HepG2 (cell line): ENCODE results near the gene DOK1. TPM values are rescaled to one million over a fixed set of nuclear protein-coding genes. Genes with fewer than 3 reads are reported as not detected.

Experiments
- ATAC-seq: fragments of 200-7000 bp; cut with Tn5 transposase; 3 replicates; pipeline ENCODE4 v1.9.1; 2020; ENCODE audit warnings: mild to moderate bottlenecking, moderate library complexity
- BruUV-seq: library from RNA; stranded (reverse); fragments of 400-500 nt; replicated peaks from 2 replicates; lab custom pipeline; 2021; lab: Mats Ljungman, UMichigan
- CTCF ChIA-PET: fragments of 300-600 bp; formaldehyde crosslinking; extraction: SDS; loops from one replicate; lab custom pipeline; 2021; ENCODE audit warnings: low total read pairs, inconsistent platforms, low intra/inter-chr PET ratio; lab: Yijun Ruan, JAX
- POLR2A ChIA-PET: fragments of 350-600 bp; sonication (Branson Sonifier 250); formaldehyde crosslinking; loops from one replicate; lab custom pipeline; 2020; ENCODE audit warnings: antibody characterized with exemption, inconsistent platforms; lab: Yijun Ruan, JAX
- DNase-seq: peaks from one replicate; pipeline ENCODE4 v3.0.0-alpha.2; 2015; ENCODE audit warnings: low spot score
- FAIRE-seq: peaks from 3 replicates; lab custom pipeline; 2011; peaks lifted over from hg19 to GRCh38; lab: Jason Lieb, UNC
- H2AFZ ChIP-seq: one replicate; pipeline ENCODE4 v1.6.1; 2011; ENCODE audit warnings: low read length, inconsistent platforms
- H3K27ac ChIP-seq: fragments of 300-600 bp; 3 replicates; pipeline ENCODE4 v1.8.0; 2011; ENCODE audit warnings: mixed run types, mild to moderate bottlenecking, mixed read lengths, low read length, inconsistent platforms; ENCODE audit not compliant: insufficient read depth; ENCODE audit errors: extremely low read length
- H3K27me3 ChIP-seq, 2 experiments: fragments of 200-600 bp in 1 of 2; 2 replicates in 1 of 2; 3 replicates in 1 of 2; pipeline versions ENCODE4 v1.6.0 to v1.8.0; 2011; ENCODE audit warnings: low read length in 2 of 2, mild to moderate bottlenecking in 2 of 2, moderate library complexity in 2 of 2, inconsistent platforms in 1 of 2; ENCODE audit not compliant: insufficient read depth in 2 of 2, control insufficient read depth in 1 of 2
- H3K36me3 ChIP-seq, 2 experiments: fragments of 200-600 bp in 1 of 2; replicated peaks in 1 of 2; 2 replicates in 1 of 2; 3 replicates in 1 of 2; pipeline versions ENCODE4 v1.5.1 to v1.8.0; 2011; ENCODE audit warnings: low read length in 2 of 2, inconsistent platforms in 1 of 2; ENCODE audit not compliant: insufficient read depth in 2 of 2, control insufficient read depth in 1 of 2
- H3K4me1 ChIP-seq: 2 replicates; pipeline ENCODE4 v1.5.1; 2012; ENCODE audit warnings: low read length, inconsistent platforms; ENCODE audit not compliant: insufficient read depth
- H3K4me2 ChIP-seq: 2 replicates; pipeline ENCODE4 v1.6.0; 2011; ENCODE audit warnings: low read depth, low read length, inconsistent platforms
- H3K4me3 ChIP-seq, 3 experiments: fragments of 200-600 bp in 1 of 3; sonication (generic), shearing (Covaris generic) in 1 of 3; replicated peaks in 1 of 3; 2 replicates each; pipeline ENCODE4 v1.5.1; 2011 to 2016; ENCODE audit warnings: low read length in 3 of 3, inconsistent platforms in 2 of 3, low read depth in 2 of 3, mild to moderate bottlenecking in 2 of 3, control low read depth in 1 of 3, mixed read lengths in 1 of 3; ENCODE audit not compliant: insufficient read depth in 1 of 3
- H3K79me2 ChIP-seq: one replicate; pipeline ENCODE4 v1.6.1; 2011; ENCODE audit warnings: low read length, inconsistent platforms; ENCODE audit not compliant: insufficient read depth
- H3K9ac ChIP-seq: 2 replicates; pipeline ENCODE4 v1.6.0; 2011; ENCODE audit warnings: mild to moderate bottlenecking, low read depth, low read length, inconsistent platforms; ENCODE audit not compliant: insufficient read depth
- H3K9me3 ChIP-seq: 2 replicates; pipeline ENCODE4 v1.5.1; 2012; ENCODE audit warnings: mild to moderate bottlenecking, low read length
- H4K20me1 ChIP-seq: 2 replicates; pipeline ENCODE4 v1.6.0; 2011; ENCODE audit warnings: inconsistent platforms, mild to moderate bottlenecking, low read length, moderate library complexity; ENCODE audit not compliant: insufficient read depth
- GTF2F1 ChIP-seq: fragments of 150-350 bp; IDR thresholded peaks from 2 replicates; pipeline ENCODE4 v1.6.1; 2014; ENCODE audit warnings: low read length
- HES4 ChIP-seq: sonication (generic); formaldehyde crosslinking; IDR thresholded peaks from 2 replicates; pipeline ENCODE4 v1.9.0; 2021; ENCODE audit warnings: mild to moderate bottlenecking, missing genetic modification reagents, borderline replicate concordance
- MTA1 ChIP-seq: sonication (generic); formaldehyde crosslinking; IDR thresholded peaks from 2 replicates; pipeline ENCODE4 v1.4.0; 2020; ENCODE audit warnings: missing genetic modification reagents, mild to moderate bottlenecking, borderline replicate concordance
- PAX8 ChIP-seq: sonication (generic); formaldehyde crosslinking; IDR thresholded peaks from 2 replicates; pipeline ENCODE4 v1.8.0; 2022; ENCODE audit warnings: mild to moderate bottlenecking, missing genetic modification reagents, borderline replicate concordance
- SNAPC5 ChIP-seq: sonication (generic); formaldehyde crosslinking; IDR thresholded peaks from 2 replicates; pipeline ENCODE4 v1.8.1; 2023; ENCODE audit warnings: mild to moderate bottlenecking, missing genetic modification reagents, borderline replicate concordance
- TERF1 ChIP-seq: sonication (generic); formaldehyde crosslinking; IDR thresholded peaks from 2 replicates; pipeline ENCODE4 v1.8.0; 2022; ENCODE audit warnings: mild to moderate bottlenecking, missing genetic modification reagents, moderate library complexity
- ZMYM2 ChIP-seq: sonication (generic); formaldehyde crosslinking; IDR thresholded peaks from 2 replicates; pipeline ENCODE4 v1.8.0; 2022; ENCODE audit warnings: mild to moderate bottlenecking, missing genetic modification reagents
- ZNF136 ChIP-seq: sonication (generic); formaldehyde crosslinking; IDR thresholded peaks from 2 replicates; pipeline ENCODE4 v1.8.1; 2022; ENCODE audit warnings: low read depth, mild to moderate bottlenecking, moderate library complexity, missing genetic modification reagents
- ZNF556 ChIP-seq: sonication (generic); formaldehyde crosslinking; IDR thresholded peaks from 2 replicates; pipeline ENCODE4 v1.4.0; 2020; ENCODE audit warnings: mild to moderate bottlenecking, missing genetic modification reagents, borderline replicate concordance
- ZNF660 ChIP-seq: sonication (generic); formaldehyde crosslinking; IDR thresholded peaks from 2 replicates; pipeline ENCODE4 v1.5.1; 2020; ENCODE audit warnings: mild to moderate bottlenecking, low read depth, missing genetic modification reagents, borderline replicate concordance
- ZNF746 ChIP-seq: sonication (generic); formaldehyde crosslinking; IDR thresholded peaks from 2 replicates; pipeline ENCODE4 v1.8.0; 2022; ENCODE audit warnings: mild to moderate bottlenecking, missing genetic modification reagents
- WGBS: methylation state at CpG from one replicate; pipeline ENCODE4 v1.1.6; 2017; ENCODE audit warnings: low lambda C conversion rate; 5-methylcytosine and 5-hydroxymethylcytosine counted together
- in situ Hi-C: cut with HindIII; loops from 2 replicates; pipeline ENCODE4 v1.10.0; 2017; ENCODE audit warnings: low pct_unique_long_range_greater_than_20kb; ENCODE audit not compliant: extremely low pct_ligation_motif_present
- intact Hi-C: fragments of 100-400 bp; cut with micrococcal nuclease; formaldehyde crosslinking; loops from one replicate; pipeline ENCODE4 v1.10.0; 2022; ENCODE audit not compliant: unreplicated experiment
- polyA plus RNA-seq, 8 experiments: library from polyadenylated mRNA; depleted of rRNA in 3 of 8; stranded (reverse) in 7 of 8; unstranded in 1 of 8; fragments of >200 nt; fragmentation: Illumina TruSeq in 4 of 8; extraction: Trizol in 4 of 8; gene quantifications; 2 replicates each; pipeline versions ENCODE4 v1.2.1 to v1.2.3, GENCODE V29; 2011 to 2016; ENCODE audit warnings: low read depth in 4 of 8, missing spikeins in 1 of 8, mixed read lengths in 1 of 8; ENCODE audit not compliant: insufficient read depth in 1 of 8
- total RNA-seq, 5 experiments: library from RNA; depleted of rRNA; stranded (reverse); fragments of >200 nt; fragmentation: Illumina TruSeq; extraction: Trizol; gene quantifications; 2 replicates each; pipeline ENCODE4 v1.2.3, GENCODE V29; 2016; ENCODE audit warnings: low read depth in 1 of 5
- TF ChIP-seq, protein P1 (sequence below): sonication (generic); formaldehyde crosslinking; IDR thresholded peaks from 2 replicates; pipeline ENCODE4 v1.4.0; 2020; ENCODE audit warnings: missing genetic modification reagents, borderline replicate concordance
- TF ChIP-seq, protein P2 (sequence below): sonication (generic); formaldehyde crosslinking; IDR thresholded peaks from 2 replicates; pipeline ENCODE4 v1.4.0; 2020; ENCODE audit warnings: missing genetic modification reagents

Gene DOK1
- total and polyA plus RNA-seq, 2 of the 13 experiments (the other 11 are each of a cell fraction or from before 2014, with no cell fraction given): 0.53 to 0.74 TPM

DNA sequence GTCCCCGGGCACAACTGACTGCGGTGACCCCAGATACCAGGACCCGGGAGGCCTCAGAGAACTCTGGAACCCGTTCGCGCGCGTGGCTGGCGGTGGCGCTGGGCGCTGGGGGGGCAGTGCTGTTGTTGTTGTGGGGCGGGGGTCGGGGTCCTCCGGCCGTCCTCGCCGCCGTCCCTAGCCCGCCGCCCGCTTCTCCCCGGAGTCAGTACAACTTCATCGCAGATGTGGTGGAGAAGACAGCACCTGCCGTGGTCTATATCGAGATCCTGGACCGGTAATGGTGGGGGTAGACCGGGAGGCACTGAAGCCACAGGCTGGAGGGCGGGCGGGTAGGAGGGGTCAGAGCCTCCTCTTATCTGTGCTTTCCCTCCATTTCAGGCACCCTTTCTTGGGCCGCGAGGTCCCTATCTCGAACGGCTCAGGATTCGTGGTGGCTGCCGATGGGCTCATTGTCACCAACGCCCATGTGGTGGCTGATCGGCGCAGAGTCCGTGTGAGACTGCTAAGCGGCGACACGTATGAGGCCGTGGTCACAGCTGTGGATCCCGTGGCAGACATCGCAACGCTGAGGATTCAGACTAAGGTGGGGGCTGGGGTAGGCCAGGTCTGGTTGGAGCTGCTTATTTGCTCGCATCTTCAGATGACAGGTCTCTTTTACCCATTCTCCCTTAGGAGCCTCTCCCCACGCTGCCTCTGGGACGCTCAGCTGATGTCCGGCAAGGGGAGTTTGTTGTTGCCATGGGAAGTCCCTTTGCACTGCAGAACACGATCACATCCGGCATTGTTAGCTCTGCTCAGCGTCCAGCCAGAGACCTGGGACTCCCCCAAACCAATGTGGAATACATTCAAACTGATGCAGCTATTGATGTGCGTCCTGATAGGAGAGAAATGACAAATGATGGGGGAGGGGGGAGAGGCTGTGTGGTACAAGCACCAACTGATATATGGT lies 24.0 kb upstream of the DOK1 start:
- H3K9me3 ChIP-seq: no peaks in the 10 kb centered on the region
- ATAC-seq: peak; percentile 8
- no peak for DNase-seq
- H3K79me2 ChIP-seq: peaks cover 36% of the 10 kb centered on the region
- H3K4me2 ChIP-seq: peak overlapping the region; percentile 88
- in situ Hi-C loops (no loop called here), intact Hi-C loops (no loop called here)
- H3K36me3 ChIP-seq: peaks cover 19 to 33% of the 10 kb centered on the region in 2 experiments
- 48% methylated on average over 33 of the region's 54 CpGs for WGBS
- ChIA-PET CTCF (interaction anchor here (1.5 to 1.9 kb wide), 2 partner anchors 23 to 47 kb away, joined by 3 to 5 read pairs; partner anchors contain the start of genes CCDC142, PCGF1 and TTC31), POLR2A (interaction anchor here (0.6 to 5.9 kb wide), 25 partner anchors 8 to 352 kb away, joined by 3 to 93 read pairs (median 6); partner anchors contain the start of genes CCDC142, INO80B, LBX2 and LOXL3)
- no peak for FAIRE-seq
- peak overlapping the region; percentile 84 to 100 (median 100) for H3K4me3 ChIP-seq
- no peak overlapping the region for H2AFZ ChIP-seq
- no peaks in the 10 kb centered on the region for H4K20me1 ChIP-seq
- peaks cover 46% of the 10 kb centered on the region for H3K4me1 ChIP-seq
- peak overlapping the region; percentile 95 for H3K27ac ChIP-seq
- no peaks in the 10 kb centered on the region; a peak in 1 of 5 replicates for H3K27me3 ChIP-seq
- peak overlapping the region; percentile 99 for H3K9ac ChIP-seq
- no TSS peak for BruUV-seq
- TF ChIP-seq, protein P1, sequence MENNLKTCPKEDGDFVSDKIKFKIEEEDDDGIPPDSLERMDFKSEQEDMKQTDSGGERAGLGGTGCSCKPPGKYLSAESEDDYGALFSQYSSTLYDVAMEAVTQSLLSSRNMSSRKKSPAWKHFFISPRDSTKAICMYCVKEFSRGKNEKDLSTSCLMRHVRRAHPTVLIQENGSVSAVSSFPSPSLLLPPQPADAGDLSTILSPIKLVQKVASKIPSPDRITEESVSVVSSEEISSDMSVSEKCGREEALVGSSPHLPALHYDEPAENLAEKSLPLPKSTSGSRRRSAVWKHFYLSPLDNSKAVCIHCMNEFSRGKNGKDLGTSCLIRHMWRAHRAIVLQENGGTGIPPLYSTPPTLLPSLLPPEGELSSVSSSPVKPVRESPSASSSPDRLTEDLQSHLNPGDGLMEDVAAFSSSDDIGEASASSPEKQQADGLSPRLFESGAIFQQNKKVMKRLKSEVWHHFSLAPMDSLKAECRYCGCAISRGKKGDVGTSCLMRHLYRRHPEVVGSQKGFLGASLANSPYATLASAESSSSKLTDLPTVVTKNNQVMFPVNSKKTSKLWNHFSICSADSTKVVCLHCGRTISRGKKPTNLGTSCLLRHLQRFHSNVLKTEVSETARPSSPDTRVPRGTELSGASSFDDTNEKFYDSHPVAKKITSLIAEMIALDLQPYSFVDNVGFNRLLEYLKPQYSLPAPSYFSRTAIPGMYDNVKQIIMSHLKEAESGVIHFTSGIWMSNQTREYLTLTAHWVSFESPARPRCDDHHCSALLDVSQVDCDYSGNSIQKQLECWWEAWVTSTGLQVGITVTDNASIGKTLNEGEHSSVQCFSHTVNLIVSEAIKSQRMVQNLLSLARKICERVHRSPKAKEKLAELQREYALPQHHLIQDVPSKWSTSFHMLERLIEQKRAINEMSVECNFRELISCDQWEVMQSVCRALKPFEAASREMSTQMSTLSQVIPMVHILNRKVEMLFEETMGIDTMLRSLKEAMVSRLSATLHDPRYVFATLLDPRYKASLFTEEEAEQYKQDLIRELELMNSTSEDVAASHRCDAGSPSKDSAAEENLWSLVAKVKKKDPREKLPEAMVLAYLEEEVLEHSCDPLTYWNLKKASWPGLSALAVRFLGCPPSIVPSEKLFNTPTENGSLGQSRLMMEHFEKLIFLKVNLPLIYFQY: no peak
- TF ChIP-seq SNAPC5 (CRISPR knock-in tag): 0 out of 2 replicates have a peak, but pooled peaks have one; percentile 1
- 0 out of 2 replicates have a peak, but pooled peaks have one; percentile 2 for TF ChIP-seq ZNF556 (CRISPR knock-in tag)
- no peak for TF ChIP-seq ZNF660 (CRISPR knock-in tag)
- TF ChIP-seq MTA1 (CRISPR knock-in tag): peak; percentile 52; the same call in 1 of the 2 replicates
- peak; percentile 2; the same call in 1 of the 2 replicates for TF ChIP-seq PAX8 (CRISPR knock-in tag)
- TF ChIP-seq TERF1 (CRISPR knock-in tag): peak; percentile 2; the same call in 1 of the 2 replicates
- 0 out of 2 replicates have a peak, but pooled peaks have one; percentile 36 for TF ChIP-seq HES4 (CRISPR knock-in tag)
- no peak for TF ChIP-seq ZMYM2
- TF ChIP-seq, protein P2, sequence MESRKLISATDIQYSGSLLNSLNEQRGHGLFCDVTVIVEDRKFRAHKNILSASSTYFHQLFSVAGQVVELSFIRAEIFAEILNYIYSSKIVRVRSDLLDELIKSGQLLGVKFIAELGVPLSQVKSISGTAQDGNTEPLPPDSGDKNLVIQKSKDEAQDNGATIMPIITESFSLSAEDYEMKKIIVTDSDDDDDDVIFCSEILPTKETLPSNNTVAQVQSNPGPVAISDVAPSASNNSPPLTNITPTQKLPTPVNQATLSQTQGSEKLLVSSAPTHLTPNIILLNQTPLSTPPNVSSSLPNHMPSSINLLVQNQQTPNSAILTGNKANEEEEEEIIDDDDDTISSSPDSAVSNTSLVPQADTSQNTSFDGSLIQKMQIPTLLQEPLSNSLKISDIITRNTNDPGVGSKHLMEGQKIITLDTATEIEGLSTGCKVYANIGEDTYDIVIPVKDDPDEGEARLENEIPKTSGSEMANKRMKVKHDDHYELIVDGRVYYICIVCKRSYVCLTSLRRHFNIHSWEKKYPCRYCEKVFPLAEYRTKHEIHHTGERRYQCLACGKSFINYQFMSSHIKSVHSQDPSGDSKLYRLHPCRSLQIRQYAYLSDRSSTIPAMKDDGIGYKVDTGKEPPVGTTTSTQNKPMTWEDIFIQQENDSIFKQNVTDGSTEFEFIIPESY (CRISPR knock-in tag): 0 out of 2 replicates have a peak, but pooled peaks have one; percentile 7
- no peak for TF ChIP-seq ZNF136 (CRISPR knock-in tag)
- TF ChIP-seq GTF2F1: no peak
- TF ChIP-seq ZNF746 (CRISPR knock-in tag): no peak
